Activated CD4-positive, alpha-beta T cell treated with anti-CD3 and anti-CD28 coated beads for 4 hours (primary cell): ENCODE results near the gene NFKBIA.
"Not testable (repeated sequence)": the region's sequence is repeated elsewhere in the genome, so short reads cannot be mapped to it uniquely, and the experiment has no call there.

Experiments used
- DNase-seq, 2 donors: peaks; one replicate each; pipeline ENCODE4 v3.0.0-alpha.2; 2020

The NFKBIA gene

GRCh38 chr14:35366056-35366451 is 38.5 kb downstream of the NFKBIA start:
- DNase-seq: no peak

DNA sequence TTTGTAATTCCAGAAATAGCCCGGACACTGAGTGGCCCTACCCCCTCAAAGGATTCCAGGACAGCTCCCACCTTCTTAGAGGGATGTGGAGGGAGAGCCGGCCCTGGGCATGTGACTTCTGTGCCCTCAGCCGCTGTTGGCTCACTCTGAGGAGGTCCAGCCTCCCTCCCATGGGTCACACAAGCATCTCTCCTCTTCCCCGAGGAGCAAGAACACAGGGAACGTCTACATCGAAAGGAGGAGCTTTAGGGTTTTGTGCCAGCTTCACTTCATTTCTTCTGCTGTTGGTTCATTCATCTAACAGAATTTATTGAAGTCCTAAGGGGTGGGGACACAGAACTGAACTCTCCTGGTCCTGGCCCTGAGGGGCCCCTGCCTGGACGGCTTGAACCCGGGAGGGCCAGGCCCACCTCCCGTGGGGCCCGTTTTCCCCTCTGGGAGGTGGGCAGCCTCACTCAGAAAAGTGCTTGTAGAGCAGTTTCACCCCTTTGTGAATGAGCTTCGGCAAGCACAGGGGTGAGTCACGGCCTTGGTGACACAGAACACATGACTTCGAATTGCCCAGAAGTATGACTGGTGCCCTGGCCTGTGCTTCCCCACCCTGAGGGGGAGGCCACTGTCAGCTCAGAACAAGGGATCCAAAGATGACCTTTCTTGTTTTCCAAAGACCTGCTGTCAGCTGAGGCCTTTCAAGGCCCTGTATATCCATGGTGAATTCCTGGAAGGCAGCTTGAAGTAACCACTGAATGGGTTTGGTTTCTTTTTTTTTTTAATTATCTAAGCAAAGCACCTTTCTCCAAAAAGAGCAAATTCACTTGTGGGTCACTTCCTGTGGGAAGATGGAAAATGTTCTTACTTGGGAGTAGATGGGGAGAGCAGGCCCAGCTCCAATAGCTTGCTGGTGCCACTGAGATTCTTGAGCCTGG is 39.2 kb downstream of the NFKBIA start:
- DNase-seq: peak; percentile 64

GRCh38 chr14:35362911-35363374 is 41.6 kb downstream of the NFKBIA start:
- no peak for DNase-seq

DNA sequence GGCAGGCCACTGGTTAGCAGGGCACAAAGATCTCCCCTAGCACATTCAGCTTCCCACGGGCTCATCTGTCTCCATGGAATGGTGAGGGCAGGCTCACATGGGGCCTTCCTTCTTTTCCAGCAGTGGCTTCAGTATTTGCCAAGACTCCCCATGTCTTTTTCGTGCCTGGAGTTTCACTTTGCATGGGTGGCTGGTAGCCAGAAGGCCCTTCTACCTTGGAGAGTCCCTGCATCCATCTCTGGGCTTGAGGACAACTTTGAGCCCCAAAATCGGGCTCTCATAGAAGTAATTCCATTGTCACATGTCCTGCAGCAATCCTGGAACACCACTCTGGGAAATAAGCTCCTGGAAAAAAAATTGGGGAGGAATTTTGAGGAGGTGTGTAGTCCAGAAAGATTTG is 42.1 kb downstream of the NFKBIA start:
- DNase-seq: no peak

GRCh38 chr14:35361141-35361480 is 43.4 kb downstream of the NFKBIA start:
- no peak for DNase-seq

GRCh38 chr14:35359655-35360054 is 44.9 kb downstream of the NFKBIA start:
- not testable (repeated sequence) for DNase-seq

- peak in 1 of 2 donors; percentile 20 for DNase-seq
These were observed 48.3 kb downstream of the NFKBIA start for GRCh38 chr14:35355981-35356841.

DNA sequence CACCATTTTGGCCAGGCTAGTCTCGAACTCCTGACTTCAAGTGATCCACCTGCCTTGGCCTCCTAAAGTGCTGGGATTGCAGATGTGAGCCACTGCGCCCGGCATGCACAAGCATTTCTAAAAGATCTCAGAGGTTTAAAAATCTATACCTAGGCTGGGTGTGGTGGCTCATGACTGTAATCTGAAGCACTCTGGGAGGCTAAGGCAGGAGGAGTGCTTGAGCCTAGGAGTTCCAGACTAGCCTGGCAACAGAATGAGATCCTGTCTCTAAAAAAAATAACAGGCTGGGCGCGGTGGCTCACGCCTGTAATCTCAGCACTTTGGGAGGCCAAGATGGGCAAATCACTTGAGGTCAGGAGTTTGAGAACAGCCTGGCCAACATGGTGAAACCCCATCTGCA is 49.3 kb downstream of the NFKBIA start:
- not testable (repeated sequence) for DNase-seq

- no peak for DNase-seq
These were observed 51.0 kb downstream of the NFKBIA start for GRCh38 chr14:35353409-35354172.

GRCh38 chr14:35352274-35353233 is 52.0 kb downstream of the NFKBIA start:
- no peak for DNase-seq

DNA sequence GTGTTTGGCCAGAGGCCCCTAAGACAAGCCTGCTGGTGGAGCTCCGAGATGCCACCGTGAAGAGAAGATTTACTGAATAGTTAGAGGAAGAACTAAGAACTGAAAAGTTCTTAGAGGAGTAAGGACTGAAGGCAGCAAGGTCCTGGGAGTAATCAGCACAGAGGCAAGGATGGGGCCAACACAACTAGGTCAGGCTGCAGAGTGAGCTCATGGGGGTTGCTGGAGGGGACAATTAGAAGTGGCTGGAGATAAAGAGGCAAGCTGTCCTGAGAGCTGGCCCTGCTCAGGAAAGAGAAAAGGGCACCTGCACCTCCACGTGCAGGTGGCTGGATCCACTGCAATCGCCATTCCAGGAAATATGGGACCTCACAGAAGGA is 52.7 kb downstream of the NFKBIA start:
- no peak for DNase-seq
